Smooth muscle cell (in vitro differentiated cells): ENCODE results near the gene TEX50. TPM values are rescaled to one million over a fixed set of nuclear protein-coding genes. Genes with fewer than 3 reads are reported as not detected.
"Not testable (repeated sequence)": the region's sequence is repeated elsewhere in the genome, so short reads cannot be mapped to it uniquely, and the experiment has no call there.

Experiments
- DNase-seq: peaks from one replicate; lab custom pipeline; 2025; ENCODE audit not compliant: unreplicated experiment; lab: John Stamatoyannopoulos, UW
- H2AFZ ChIP-seq: fragments of 200-600 bp; sonication (generic); 2 replicates; pipeline ENCODE4 v1.6.0; 2016; ENCODE audit warnings: antibody characterized with exemption, low read depth, mild to moderate bottlenecking
- H3F3A ChIP-seq: fragments of 200-600 bp; sonication (generic); 2 replicates; pipeline ENCODE4 v1.6.0; 2017; ENCODE audit warnings: antibody characterized with exemption, low read depth
- H3K27ac ChIP-seq: fragments of 200-600 bp; sonication (generic); 2 replicates; pipeline ENCODE4 v1.5.1; 2016; ENCODE audit warnings: low read depth, mild to moderate bottlenecking
- H3K27me3 ChIP-seq: fragments of 200-600 bp; sonication (generic); 2 replicates; pipeline ENCODE4 v1.6.1; 2016; ENCODE audit warnings: low read depth, mild to moderate bottlenecking
- H3K36me3 ChIP-seq: fragments of 200-600 bp; sonication (generic); 2 replicates; pipeline ENCODE4 v1.5.1; 2016; ENCODE audit warnings: low read depth
- H3K4me1 ChIP-seq: fragments of 200-600 bp; sonication (generic); 2 replicates; pipeline ENCODE4 v1.5.1; 2016; ENCODE audit warnings: low read depth
- H3K4me2 ChIP-seq: fragments of 200-600 bp; sonication (generic); 2 replicates; pipeline ENCODE4 v1.6.0; 2016; ENCODE audit warnings: mild to moderate bottlenecking
- H3K4me3 ChIP-seq: fragments of 200-600 bp; sonication (generic); 2 replicates; pipeline ENCODE4 v1.5.1; 2016; ENCODE audit warnings: mild to moderate bottlenecking
- H3K79me2 ChIP-seq: fragments of 200-600 bp; sonication (generic); 2 replicates; pipeline ENCODE4 v1.6.0; 2016; ENCODE audit warnings: low read depth, mild to moderate bottlenecking
- H3K9ac ChIP-seq: fragments of 200-600 bp; sonication (generic); 2 replicates; pipeline ENCODE4 v1.6.0; 2016; ENCODE audit warnings: low read depth
- H3K9me3 ChIP-seq: fragments of 200-600 bp; sonication (generic); replicated peaks from 2 replicates; pipeline ENCODE4 v1.5.1; 2016; ENCODE audit warnings: low read depth
- H4K20me1 ChIP-seq: fragments of 200-600 bp; sonication (generic); 2 replicates; pipeline ENCODE4 v1.6.0; 2016; ENCODE audit warnings: low read depth
- WGBS: methylation state at CpG from one replicate; pipeline ENCODE4 v1.1.7; 2016; ENCODE audit warnings: low lambda C conversion rate; 5-methylcytosine and 5-hydroxymethylcytosine counted together
- polyA plus RNA-seq: library from polyadenylated mRNA; unstranded; fragments of >200 nt; fragmentation: Nextera tagmentation; extraction: Ambion mirVana; gene quantifications from 2 replicates; pipeline ENCODE4 v1.2.1, GENCODE V29; 2016
- total RNA-seq: library from RNA; depleted of rRNA; stranded (reverse); fragments of >200 nt; gene quantifications from 2 replicates; pipeline ENCODE4 v1.2.3, GENCODE V29; 2014
- TF ChIP-seq, protein P1 (sequence below): fragments of 200-600 bp; sonication (generic); IDR thresholded peaks from 2 replicates; pipeline ENCODE4 v1.5.1; 2017; ENCODE audit warnings: borderline replicate concordance, mild to moderate bottlenecking, antibody characterized with exemption; ENCODE audit not compliant: insufficient read depth, poor library complexity, severe bottlenecking

TEX50 gene
- total and polyA plus RNA-seq, 2 experiments from 2014 or later, result 0.49 TPM; not detected in 1

DNA sequence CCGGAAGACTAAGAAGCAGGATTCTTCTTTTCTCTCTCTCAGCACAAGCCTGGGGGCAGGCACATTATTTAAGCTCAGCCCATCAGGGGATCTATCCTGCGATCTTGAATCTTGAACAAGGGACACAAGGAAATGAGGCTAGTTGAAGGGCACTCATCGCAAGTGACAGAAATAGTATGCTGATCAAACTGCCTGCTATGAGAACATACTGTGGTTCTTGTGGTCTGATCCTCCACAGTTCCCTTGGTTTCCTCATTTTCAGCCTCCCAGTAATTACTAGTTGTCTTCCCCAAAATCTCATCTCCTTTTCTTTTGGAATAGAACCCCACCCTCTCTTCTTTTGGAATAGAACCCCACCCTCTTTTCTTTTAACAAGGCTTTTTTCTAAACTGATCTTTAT, 28.0 kb downstream of the TEX50 start:
- Histone ChIP-seq H3F3A (no peaks in the 10 kb centered on the region), H3K4me1 (peaks cover 8% of the 10 kb centered on the region), H3K27ac (peak overlapping the region; percentile 16), H3K9me3 (no peaks in the 10 kb centered on the region), H2AFZ (no peak overlapping the region), H3K4me3 (no peak overlapping the region), H3K36me3 (no peaks in the 10 kb centered on the region), H3K9ac (no peak overlapping the region), H3K79me2 (peaks cover 33% of the 10 kb centered on the region), H3K4me2 (no peak overlapping the region), H3K27me3 (no peaks in the 10 kb centered on the region), H4K20me1 (peaks cover 99% of the 10 kb centered on the region)
- WGBS, result 91% methylated on average over 3 of the region's 3 CpGs
- DNase-seq, result no peak
- TF ChIP-seq, protein P1, sequence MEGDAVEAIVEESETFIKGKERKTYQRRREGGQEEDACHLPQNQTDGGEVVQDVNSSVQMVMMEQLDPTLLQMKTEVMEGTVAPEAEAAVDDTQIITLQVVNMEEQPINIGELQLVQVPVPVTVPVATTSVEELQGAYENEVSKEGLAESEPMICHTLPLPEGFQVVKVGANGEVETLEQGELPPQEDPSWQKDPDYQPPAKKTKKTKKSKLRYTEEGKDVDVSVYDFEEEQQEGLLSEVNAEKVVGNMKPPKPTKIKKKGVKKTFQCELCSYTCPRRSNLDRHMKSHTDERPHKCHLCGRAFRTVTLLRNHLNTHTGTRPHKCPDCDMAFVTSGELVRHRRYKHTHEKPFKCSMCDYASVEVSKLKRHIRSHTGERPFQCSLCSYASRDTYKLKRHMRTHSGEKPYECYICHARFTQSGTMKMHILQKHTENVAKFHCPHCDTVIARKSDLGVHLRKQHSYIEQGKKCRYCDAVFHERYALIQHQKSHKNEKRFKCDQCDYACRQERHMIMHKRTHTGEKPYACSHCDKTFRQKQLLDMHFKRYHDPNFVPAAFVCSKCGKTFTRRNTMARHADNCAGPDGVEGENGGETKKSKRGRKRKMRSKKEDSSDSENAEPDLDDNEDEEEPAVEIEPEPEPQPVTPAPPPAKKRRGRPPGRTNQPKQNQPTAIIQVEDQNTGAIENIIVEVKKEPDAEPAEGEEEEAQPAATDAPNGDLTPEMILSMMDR, result no peak

DNA sequence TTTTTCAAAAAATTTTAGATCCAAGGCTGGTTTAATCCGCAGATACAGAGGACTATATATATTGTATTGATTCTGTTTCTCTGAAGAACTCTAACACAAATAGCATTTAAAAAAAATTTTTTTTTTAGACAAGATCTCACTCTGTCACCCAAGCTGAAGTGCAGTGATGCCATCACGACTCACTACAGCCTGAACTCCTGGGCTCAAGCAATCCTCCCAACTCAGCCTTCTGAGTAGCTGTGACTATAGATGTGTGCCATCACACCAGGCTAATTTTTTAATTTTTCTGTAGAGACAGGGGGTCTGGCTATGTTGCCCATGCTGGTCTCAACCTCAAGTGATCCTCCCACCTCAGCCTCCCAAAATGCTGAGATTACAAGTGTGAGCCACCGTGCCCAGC, 31.5 kb downstream of the TEX50 start:
- Histone ChIP-seq H3K9ac (no peak overlapping the region), H4K20me1 (peaks cover 87% of the 10 kb centered on the region), H3K27ac (no peak overlapping the region), H3F3A (no peaks in the 10 kb centered on the region), H3K9me3 (no peaks in the 10 kb centered on the region), H3K79me2 (peaks cover 11% of the 10 kb centered on the region), H3K4me2 (no peak overlapping the region), H3K27me3 (no peaks in the 10 kb centered on the region), H2AFZ (no peak overlapping the region), H3K36me3 (no peaks in the 10 kb centered on the region), H3K4me3 (no peak overlapping the region), H3K4me1 (peaks cover 3% of the 10 kb centered on the region)
- TF ChIP-seq, protein P1, result no peak
- 90% methylated on average over 3 of the region's 3 CpGs for WGBS
- DNase-seq, result no peak

DNA sequence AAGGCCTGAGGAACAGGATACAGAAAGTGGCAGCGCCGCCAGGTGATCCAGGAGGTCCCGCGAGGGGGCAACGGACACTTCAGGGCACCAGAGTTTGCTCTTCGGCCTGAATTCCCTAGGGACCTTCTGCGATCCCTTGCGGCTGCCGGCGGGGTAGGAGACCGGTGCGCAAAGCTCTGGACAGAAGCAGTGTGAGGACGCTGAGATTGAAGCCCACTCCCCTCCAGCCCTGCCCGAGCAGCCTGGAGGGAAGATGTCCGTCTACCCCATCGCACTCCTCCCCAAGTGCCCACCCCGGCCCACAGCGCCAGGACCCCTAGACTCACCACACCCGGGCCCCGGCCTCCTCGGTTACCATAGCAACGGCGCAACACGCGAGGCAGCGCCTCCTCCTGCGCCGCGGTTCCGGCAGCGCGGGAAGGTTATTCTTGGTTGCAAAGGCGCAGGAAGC, 34.4 kb downstream of the TEX50 start, which contains the start of gene ANKRD45:
ANKRD45 (minus strand) TSS at position 361 of the 451 bp plus-strand sequence. CDS start 10,433 bp downstream, outside the sequence.
- Histone ChIP-seq H3K36me3 (no peaks in the 10 kb centered on the region), H3K4me1 (no peaks in the 10 kb centered on the region), H3K79me2 (no peaks in the 10 kb centered on the region), H3K9me3 (no peaks in the 10 kb centered on the region), H3K27ac (peak within 1 kb of the TSS; percentile 4), H3F3A (no peaks in the 10 kb centered on the region), H3K4me3 (peak within 1 kb of the TSS; percentile 46), H3K9ac (no peak within 1 kb of the TSS), H3K4me2 (peak within 1 kb of the TSS; percentile 80), H2AFZ (peak within 1 kb of the TSS; percentile 29), H3K27me3 (no peaks in the 10 kb centered on the region), H4K20me1 (peaks cover 66% of the 10 kb centered on the region)
- TF ChIP-seq, protein P1, result no peak
- 53% methylated on average over 30 of the region's 33 CpGs for WGBS
- no peak for DNase-seq

DNA sequence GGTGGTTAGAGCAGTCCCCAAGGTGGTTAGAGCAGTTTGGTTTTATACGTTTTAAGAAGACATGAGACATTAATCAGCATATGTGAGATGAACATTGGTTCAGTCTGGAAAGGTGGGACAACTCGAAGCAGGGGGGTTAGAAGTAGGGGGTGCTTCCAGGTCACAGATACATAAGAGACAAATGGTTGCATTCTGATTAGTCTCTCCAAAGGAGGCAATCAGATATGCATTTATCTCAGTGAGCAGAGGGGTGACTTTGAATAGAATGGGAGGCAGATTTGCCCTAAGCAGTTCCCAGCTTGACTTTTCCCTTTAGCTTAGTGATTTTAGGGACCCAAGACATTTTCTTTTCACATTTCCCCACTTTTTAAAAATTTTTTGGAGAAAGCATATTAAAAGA, 39.4 kb downstream of the TEX50 start:
- not testable (repeated sequence) for H3K27me3 ChIP-seq, H3F3A ChIP-seq, DNase-seq, H3K27ac ChIP-seq, H3K79me2 ChIP-seq, H3K9ac ChIP-seq, H3K4me3 ChIP-seq, H3K9me3 ChIP-seq, H3K36me3 ChIP-seq, H3K4me1 ChIP-seq, H3K4me2 ChIP-seq, H2AFZ ChIP-seq
- WGBS, result 91% methylated on average over 2 of the region's 2 CpGs
- peaks cover 26% of the 10 kb centered on the region for H4K20me1 ChIP-seq

DNA sequence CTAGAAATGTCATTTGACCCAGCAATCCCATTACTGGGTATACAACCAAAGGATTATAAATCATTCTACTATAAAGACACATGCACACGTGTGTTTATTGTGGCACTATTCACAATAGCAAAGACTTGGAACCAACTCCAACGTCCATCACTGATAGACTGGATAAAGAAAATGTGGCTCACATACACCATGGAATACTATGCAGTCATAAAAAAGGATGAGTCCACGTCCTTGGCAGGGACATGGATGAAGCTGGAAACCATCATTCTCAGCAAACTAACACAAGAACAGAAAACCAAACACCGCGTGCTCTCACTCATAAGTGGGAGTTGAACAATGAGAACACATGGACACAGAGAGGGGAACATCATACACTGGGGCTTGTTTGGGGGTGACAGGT, 45.0 kb downstream of the TEX50 start:
- not testable (repeated sequence) for H3K27ac ChIP-seq, H3K4me3 ChIP-seq, H3K79me2 ChIP-seq, DNase-seq, H3K4me2 ChIP-seq, H3F3A ChIP-seq, H3K36me3 ChIP-seq, H2AFZ ChIP-seq, H3K9me3 ChIP-seq, H3K9ac ChIP-seq, H3K27me3 ChIP-seq, H3K4me1 ChIP-seq
- peaks cover 18% of the 10 kb centered on the region for H4K20me1 ChIP-seq
- WGBS, result 98% methylated on average over 5 of the region's 5 CpGs
